HG02798 (cell line): Measurements from ENCODE around the gene BOK.
"Not testable (repeated sequence)": the region's sequence is repeated elsewhere in the genome, so short reads cannot be mapped to it uniquely, and the experiment has no call there.

Experiments used
- ATAC-seq: cut with Tn5 transposase; IDR thresholded peaks from one replicate; pipeline ENCODE4 v1.9.1; 2021; ENCODE audit warnings: mild to moderate bottlenecking; ENCODE audit not compliant: unreplicated experiment, poor library complexity

BOK gene

DNA sequence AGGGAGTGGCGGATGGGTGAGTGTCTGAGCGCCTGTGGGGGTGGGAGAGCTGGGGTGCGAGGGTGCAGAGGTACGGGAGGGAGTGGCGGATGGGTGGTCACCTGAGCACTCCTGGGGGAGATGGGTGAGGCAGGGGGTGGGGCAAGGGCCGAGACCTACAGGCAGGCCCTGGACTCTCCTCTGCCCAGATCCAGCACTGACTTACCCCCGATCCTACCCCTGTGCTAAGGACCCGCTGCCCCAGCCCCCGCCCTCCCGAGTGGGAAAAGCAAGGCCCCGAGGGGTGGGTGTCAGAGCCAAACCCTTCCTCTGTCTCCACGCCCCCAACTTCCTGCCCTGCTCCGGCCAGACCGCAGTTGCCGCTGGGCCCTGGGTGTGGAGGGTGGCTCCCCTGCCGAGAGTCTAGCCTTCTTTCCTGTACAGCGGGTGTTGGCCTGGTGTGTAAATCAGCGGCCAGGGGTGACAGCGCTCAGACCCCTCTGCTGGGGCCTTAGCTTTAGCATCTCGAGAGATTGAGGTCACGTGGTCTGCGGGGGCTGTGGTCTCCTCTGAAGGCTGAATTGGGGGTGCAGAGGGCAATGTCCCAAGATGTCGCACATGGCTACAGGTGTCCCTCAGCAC, 12.5 kb downstream of the BOK start:
- ATAC-seq = no peak

DNA sequence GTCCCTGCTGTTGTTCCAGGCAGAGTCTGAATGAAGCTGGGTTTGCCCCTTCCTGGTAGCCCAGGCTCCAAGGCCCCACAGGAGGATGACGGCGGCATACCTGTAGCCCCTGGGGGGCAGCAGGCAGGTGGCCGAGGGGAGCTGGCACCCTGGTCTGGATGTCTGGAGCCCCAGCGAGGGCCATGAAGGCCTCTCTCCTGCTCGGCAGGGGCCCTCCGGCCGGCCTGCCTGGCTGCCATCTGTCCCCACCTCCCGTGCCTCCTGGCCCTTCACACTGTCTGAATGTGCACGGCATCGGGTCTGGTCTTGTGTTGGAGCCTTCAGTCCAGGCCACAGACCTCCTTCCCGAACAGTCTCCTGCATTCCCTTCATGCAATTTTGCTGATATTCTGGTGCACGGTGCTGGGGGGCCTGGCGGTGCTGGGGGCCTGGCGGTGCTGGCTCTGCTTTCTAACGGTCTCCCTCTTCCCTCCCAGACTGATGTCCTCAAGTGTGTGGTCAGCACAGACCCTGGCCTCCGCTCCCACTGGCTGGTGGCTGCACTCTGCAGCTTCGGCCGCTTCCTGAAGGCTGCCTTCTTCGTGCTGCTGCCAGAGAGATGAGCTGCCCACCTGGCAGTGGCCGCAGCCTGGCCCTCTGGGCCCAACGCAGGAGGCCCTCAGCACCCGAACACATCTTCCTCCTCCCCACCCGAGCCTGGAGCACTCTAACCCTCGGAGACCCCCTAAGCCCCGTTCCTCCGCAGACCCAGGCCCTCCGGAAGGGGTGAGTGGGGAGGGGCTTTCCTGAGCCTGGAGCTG, 13.5 kb downstream of the BOK start:
- no peak for ATAC-seq

DNA sequence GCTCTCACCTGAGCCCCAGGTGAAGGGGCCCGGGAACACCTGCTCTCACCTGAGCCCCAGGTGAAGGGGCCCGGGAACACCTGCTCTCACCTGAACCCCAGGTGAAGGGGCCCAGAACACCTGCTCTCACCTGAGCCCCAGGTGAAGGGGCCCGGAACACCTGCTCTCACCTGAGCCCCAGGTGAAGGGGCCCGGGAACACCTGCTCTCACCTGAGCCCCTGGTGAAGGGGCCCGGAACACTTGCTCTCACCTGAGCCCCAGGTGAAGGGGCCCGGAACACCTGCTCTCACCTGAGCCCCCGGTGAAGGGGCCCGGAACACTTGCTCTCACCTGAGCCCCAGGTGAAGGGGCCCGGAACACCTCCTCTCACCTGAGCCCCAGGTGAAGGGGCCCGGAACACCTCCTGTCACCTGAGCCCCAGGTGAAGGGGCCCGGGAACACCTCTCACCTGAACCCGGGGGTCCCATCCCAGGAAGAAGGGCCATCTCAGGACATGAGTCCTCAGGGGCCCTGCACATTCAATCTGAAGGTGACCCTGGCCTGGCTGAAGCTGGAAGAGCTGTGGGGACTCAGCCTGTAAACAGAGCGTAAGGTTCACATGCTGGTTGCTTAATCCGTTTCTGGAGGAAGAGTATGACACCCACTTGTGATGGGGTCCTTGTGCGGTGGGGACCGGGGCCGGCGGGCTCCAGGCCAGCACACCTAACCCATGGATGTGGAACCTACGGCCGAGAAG, 14.5 kb downstream of the BOK start:
- ATAC-seq = not testable (repeated sequence)

DNA sequence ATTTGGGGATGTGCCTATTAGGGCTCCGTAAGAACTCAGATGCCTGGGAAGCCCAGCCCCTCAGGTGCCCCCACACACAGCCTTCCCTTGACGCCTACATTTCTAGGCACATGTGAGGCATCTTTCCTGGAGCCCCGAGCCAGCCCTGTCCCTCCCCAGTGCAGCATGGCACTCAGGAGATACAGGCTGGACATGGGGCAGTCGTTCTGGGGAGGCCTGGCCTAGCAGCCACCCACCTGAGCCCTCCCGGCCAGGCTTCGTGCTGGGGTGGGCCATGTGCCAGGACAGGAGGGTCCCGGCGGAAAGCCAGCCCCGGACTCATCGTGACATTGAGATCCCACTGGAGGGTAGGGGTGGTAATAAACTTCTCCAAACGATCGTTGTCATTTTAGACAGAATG, 15.2 kb downstream of the BOK start:
- no peak for ATAC-seq

DNA sequence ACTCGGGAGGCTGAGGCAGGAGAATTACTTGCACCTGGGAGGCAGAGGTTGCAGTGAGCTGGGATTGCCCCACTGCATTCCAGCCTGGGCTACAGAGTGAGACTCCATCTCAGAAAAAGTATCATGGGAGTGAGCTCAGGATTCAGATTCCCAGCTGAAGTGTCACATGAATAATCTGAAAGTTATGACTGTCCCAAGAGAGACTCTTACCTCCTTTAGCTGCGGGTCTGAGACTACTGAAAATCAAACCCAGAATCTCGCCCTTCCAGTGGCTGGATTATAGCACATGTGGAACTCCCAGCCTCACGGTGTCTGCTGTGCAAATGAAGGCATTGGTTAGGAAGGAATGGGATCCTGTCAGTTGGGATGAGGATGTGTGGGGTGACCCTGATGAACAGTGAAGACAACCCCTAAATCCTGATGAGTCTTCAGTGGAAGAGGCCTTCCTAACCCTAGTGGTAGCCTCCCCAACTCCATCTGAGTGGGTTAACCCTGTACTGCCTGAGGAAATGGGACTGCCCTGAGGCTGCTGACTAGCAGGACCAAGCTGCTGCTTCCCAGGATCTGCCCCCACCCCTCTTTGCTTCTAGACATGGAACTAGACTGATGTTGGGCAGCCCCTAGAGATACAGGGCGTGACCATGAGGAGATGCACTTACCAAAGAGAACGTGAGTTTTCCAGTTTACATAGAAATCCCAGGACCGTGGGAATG, 16.5 kb downstream of the BOK start:
- no peak for ATAC-seq

DNA sequence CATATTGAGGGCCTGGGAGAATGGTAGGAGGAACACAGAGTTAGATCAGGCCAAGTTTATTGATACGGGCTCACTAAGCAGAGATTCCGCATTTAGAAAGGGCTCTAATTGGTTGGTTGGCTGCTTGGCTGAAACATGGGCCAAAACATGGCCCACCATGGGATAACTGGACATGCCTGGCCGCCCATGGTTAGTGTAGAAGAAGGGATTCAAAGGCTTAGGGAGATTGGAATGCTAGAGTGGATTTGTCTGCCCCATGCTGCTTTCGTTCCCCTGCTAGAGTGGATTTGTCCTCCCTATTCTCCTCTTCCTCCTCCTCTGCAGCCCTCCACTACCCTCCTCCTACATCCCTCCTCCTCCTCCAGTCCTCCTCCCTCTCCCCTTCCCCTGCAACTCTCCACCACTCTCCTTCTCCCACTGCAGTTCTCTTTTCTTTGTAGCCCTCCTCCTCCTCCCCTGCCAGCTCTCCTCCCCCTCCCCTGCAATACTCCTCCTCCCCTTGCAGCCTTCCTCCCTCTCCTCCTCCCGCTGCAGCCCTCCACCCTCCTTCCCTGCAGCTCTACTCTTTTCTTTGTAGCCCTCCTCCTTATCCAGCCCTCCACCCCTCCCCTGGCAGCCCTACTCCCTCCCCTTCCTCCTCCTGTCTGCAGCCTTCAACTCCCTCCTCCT, 17.2 kb downstream of the BOK start:
- ATAC-seq = no peak

DNA sequence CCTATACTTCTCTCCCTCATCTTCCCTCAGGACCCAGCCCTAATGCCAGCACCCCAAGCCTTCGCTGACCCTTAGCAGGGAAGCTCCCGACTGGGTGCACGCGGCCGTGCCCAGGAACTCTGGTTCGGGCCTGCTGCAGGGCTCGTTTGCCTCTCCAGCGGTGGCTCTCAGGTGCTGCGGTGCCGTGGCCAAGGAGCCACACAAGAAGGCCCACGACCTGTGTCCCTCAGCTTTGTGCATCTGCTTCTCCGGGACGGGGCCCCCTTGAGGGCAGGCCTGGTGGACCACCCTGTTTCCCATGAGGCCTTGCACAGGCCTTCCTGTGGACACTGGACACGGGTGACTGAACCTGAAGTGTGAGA, 17.7 kb downstream of the BOK start:
- ATAC-seq = no peak

DNA sequence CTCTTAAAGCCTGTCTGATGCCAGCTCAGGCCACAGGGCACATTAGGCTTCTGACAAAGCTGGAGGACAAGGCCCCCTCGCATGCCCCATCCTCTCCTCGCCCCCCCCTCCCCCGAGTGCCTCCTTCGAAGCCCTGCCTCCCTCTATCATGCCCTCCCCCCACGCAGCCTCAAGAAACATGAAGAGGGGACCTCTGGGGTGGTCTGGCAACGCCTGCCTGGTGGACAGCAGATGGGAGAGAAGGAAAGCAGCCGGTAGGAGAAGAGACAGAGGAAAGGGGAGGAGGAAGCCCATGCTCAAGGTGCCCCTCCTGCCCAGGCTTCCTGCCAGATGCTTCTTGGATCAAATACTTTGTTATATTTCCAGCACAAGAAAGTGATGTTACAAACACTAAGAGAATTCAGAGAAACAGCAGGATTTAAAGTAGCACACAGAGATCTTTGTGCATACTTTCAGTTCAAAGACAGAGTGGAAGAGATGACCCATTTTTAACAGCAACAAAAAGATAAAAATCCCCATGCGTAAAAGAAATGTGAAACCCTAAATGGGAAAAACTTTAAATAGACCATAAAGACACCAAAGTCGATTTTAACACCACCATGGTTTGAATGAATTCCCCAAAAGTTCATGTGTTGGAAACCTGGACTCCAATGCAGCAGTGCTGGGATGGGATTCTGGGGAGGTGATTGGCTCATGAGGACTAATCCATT, 19.0 kb downstream of the BOK start:
- ATAC-seq = no peak

DNA sequence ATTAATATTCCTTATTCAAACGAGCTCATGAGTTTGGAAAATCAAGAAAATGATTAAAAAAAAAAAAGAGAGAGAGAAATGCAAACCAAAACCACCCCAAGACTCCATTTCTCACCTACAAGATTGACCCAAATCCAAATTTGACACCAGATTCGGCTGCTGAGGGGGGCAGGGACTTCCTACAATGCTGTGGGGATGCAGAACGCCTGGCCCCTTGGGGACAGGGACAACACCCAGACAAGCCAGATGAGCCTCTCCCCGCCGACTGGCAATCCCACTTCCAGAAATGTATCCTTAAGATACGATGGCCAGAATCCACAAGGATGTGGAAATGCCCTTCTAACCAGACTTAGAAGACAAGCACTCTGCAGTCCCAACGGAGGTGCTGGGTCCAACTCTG, 20.7 kb downstream of the BOK start:
- no peak for ATAC-seq

DNA sequence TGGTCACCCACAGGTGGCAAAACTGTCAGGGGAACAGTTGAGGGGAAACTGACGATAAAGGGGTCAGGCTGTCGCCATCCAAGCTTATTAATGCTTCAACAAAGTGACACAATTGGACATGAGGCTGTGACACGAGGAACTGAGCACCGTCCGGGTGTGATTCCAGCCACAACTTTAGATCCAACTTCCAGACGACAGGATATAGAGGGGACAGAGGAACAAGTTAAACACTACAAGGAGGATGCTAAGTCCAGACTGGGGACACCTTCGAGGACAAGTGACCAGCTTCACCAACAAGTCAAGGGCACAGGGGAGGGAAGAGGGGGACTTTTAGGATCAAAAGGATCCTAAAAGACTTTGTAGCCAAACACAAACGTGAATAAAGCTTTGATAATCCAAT, 23.8 kb downstream of the BOK start:
- ATAC-seq = no peak

DNA sequence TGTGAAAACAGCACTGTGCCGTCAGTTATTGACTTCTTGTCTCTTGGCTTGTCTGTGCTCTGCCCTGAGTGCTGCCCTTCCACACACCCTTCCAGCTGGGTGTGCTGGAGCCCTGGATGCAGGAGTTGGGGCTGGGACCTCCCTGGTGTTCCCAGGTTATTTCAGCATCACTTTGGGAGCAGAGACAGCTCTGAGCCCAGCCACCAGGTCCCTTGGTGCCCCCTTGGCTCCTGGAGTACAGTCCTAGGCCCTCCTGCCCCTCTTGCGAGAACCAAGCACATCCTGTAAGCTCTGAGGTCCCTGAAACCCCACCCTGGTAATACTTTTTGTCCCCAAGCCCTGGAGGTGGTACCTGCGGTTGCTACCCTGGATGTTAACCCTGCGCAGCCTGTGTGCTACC, 24.3 kb downstream of the BOK start:
- no peak for ATAC-seq

DNA sequence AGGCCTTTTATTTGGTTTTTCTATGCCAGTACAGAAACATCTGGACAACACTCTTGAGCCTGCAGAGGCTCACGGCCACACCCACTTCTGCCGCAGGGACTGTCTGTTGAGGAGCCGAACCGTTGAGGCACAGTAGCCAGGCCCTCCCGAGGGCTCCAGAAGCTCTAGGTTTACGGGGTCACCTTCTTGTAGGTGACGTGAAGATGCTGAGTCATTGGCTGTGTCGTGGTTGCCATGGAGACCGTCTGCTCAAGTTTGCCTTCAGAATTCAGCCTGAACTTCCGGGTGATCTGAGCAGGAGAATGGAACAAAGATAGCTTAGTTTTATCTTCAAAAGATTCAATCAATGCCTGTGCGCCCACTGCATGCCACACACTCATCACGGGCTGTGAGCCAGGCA, 25.9 kb downstream of the BOK start:
- no peak for ATAC-seq

DNA sequence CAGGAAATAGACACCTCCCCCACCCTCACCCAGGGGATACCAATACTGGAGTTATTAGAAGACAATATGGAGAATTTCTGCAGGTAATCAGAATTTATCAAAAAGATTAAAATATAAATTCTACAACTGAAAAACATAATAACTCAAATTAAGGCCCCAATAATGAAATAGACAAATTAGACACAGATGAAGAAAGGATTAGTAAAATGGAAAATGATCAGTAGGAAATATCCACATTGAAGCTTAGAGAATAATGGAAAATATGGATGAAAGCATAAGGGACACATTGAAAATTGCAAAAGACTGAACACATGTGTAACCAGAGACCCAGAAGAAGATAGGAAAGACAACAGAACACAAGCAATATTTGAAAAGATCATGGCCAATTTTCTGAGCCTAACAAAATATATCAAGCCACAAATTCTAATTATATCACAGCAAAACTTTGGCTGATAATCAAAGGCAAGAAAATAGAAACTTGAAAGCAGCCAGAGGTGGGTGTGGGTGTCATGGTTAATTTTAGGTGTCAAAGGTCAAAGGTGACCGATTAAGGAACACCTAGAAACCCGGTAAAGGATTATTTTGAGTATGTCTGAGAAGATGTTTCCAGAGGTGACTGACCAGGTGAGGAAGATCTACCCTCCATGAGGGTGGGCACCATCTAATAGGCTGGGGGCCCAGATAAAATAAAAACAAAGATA, 28.2 kb downstream of the BOK start:
- no peak for ATAC-seq

DNA sequence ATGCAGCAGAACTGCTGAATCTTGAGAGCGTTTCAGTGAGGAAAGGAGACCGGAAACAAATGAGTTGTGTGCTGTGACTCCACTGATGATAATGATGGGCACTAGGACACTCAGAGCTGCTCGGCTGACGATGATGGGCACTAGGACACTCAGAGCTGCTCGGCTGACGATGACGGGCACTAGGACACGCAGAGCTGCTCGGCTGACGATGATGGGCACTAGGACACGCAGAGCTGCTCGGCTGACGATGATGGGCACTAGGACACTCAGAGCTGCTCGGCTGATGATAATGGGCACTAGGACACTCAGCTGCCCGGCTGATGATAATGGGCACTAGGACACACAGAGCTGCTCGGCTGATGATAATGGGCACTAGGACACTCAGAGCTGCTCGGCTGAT, 31.3 kb downstream of the BOK start:
- ATAC-seq = not testable (repeated sequence)

DNA sequence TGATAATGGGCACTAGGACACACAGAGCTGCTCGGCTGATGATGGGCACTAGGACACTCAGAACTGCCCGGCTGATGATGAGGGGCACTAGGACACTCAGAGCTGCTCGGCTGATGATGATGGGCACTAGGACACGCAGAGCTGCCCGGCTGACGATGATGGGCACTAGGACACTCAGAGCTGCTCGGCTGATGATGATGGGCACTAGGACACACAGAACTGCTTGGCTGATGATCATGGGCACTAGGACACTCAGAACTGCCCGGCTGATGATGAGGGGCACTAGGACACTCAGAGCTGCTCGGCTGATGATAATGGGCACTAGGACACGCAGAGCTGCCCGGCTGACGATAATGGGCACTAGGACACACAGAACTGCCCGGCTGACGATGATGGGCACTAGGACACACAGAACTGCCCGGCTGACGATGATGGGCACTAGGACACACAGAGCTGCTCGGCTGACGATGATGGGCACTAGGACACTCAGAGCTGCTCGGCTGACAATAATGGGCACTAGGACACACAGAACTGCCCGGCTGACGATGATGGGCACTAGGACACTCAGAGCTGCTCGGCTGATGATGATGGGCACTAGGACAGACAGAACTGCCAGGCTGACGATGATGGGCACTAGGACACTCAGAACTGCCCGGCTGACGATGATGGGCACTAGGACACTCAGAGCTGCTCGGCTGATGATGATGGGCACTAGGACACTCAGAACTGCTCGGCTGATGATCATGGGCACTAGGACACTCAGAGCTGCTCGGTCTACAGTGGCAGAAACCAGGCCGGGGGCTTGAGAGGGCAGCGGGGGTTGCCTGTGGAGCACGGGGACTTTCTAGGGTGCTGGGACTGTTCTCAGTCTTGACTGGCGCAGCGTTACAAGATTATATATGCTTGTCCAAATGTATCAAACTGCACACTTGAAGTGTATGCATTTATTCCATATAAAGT, 32.2 kb downstream of the BOK start:
- not testable (repeated sequence) for ATAC-seq

DNA sequence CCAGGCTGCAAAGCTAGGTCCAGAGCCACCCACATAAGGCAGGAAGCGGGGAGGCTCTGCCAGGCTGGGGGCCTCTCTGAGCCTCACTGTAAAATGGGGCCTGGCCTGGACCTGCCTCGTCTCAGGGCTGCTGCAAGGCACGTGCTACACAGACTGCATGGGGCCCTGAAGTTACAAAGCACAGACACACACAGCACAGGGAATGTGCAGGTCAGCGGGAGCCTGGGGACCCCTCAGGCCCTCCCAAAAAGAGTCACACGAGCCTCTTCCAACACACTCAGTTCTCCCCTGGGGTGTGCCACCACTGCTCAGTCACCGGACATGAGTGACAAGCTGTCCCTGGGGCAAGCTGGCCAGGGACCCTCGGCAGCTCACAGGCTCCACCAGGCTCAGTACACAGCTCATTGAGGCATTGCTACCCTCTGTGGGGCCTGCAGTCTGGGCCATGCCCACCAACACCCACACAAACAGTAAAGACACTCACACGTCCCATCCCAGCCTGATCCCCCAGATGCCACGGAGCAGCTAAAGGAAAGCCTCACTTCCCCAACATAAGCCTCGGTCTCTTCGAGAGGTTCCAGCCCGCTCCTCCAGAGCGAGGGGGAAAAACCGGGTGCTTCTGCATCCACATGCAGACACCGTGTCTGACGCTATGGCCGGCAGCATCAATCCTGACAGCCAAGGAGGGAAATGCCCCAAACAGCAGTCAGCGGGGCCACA, 33.7 kb downstream of the BOK start:
- no peak for ATAC-seq

DNA sequence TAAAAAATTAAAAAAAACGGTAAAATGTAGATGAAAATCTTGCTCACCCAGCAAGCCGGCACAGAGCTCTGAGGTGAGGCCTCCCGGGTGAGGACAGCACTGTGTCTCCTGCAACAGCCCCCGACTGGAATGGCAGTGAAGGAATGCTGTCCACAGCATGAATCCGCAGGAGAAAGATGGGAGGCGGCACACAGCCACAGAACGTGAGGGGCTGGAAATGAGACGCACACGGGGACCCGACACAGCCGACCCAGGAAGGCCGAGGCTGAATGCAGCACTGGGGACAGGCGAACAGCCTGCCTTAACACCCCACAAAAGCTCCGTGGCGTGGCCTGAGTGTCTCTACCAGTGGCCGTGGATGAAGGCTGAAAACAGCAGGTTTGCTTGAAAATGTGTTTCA, 34.7 kb downstream of the BOK start:
- no peak for ATAC-seq
